GM12864 (cell line): ENCODE data around the gene AHR.
"Not testable (repeated sequence)": the region's sequence is repeated elsewhere in the genome, so short reads cannot be mapped to it uniquely, and the experiment has no call there.

Source experiments
- DNase-seq: peaks from one replicate; pipeline ENCODE4 v3.0.0-alpha.2; 2011; ENCODE audit warnings: low read depth
- H3K4me3 ChIP-seq: 2 replicates; pipeline ENCODE4 v1.5.1; 2011; ENCODE audit warnings: mild to moderate bottlenecking, low read depth, low read length, control low read depth
- CTCF ChIP-seq: IDR thresholded peaks from 2 replicates; pipeline ENCODE4 v1.5.1; 2011; ENCODE audit warnings: low read depth, mild to moderate bottlenecking, moderate library complexity, low read length, control low read depth, inconsistent platforms; ENCODE audit errors: missing control alignments

Gene AHR

GRCh38 chr7:17374654-17375053 lies 76.2 kb downstream of the AHR start:
- no peak for DNase-seq
- no peak for TF ChIP-seq CTCF
- H3K4me3 ChIP-seq, result no peak overlapping the region

GRCh38 chr7:17376595-17376994 lies 78.1 kb downstream of the AHR start:
- no peak overlapping the region for H3K4me3 ChIP-seq
- DNase-seq, result no peak
- no peak for TF ChIP-seq CTCF

- DNase-seq, result no peak
- no peak overlapping the region for H3K4me3 ChIP-seq
- no peak for TF ChIP-seq CTCF
Measured at GRCh38 chr7:17380736-17381662, 82.5 kb downstream of the AHR start.

GRCh38 chr7:17382408-17383354 lies 84.2 kb downstream of the AHR start:
- not testable (repeated sequence) for H3K4me3 ChIP-seq, DNase-seq

GRCh38 chr7:17384400-17384799 lies 85.9 kb downstream of the AHR start:
- no peak for TF ChIP-seq CTCF
- no peak for DNase-seq
- H3K4me3 ChIP-seq, result no peak overlapping the region

- no peak for TF ChIP-seq CTCF
- no peak for DNase-seq
- H3K4me3 ChIP-seq, result no peak overlapping the region
Measured at GRCh38 chr7:17385612-17386011, 87.2 kb downstream of the AHR start.

GRCh38 chr7:17390392-17390791 lies 91.9 kb downstream of the AHR start:
- no peak for DNase-seq
- H3K4me3 ChIP-seq, result no peak overlapping the region
- TF ChIP-seq CTCF, result no peak
